ENCODE data around the gene HEATR5B.
A peak's percentile ranks its signal among the peaks of the same experiment; 100 is the strongest.
"Not testable (repeated sequence)": the region's sequence is repeated elsewhere in the genome, so short reads cannot be mapped to it uniquely, and the experiment has no call there.

Gene HEATR5B

DNA sequence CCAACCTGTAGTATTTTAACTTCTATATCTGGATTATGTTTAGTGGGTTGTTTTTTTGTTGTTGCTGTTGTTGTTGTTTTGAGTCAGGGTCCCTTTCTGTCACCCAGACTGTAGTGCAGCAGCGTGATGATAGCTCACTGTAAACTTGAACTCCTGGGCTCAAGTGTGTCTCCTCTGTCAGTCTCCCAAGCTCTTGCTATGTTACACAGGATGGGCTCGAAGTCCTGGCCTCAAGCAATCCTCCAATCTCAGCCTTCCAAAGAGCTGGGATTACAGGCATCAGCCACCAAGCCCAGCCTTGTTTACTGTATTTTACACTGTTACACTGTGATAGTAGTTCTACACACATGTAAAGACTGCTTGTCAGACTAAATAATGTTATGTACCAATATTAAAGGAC is 108.1 kb downstream of the HEATR5B start:
- DNase-seq = no peak

DNA sequence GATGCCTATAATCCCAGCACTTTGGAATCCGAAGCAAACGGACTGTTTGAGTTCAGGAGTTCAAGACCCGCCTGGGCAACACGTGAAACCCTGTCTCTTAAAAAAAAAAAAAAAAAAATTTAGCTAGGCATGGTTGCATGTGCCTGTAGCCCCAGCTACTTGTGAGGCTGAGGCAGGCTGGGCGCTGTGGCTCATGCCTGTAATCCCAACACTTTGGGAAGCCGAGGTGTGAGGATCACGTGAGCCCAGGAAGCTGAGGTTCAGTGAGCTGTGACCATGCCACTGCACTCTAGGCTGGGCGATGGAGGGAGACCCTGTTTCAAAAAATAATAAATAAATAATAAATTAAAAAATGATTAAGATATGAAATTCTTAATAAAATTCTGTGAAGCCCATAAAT is 108.9 kb downstream of the HEATR5B start:
- DNase-seq = no peak

DNA sequence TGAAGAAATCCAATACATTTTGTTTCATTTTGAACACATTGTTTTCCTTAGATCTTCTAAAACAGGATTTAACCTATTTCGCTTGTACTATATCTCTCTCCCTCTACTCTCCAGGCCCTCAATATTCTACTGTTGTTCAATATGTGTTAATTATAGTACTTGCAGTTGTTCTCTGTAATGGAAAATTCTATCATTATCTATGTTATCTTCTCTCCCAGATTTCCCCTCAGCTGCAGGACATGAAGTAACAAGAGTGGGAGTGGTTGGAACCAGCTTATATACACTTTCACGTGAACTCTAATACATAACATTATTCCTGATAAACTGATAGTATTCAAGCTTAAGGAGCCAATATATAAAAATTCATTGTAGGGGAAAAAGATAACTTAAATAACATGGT is 110.9 kb downstream of the HEATR5B start:
- DNase-seq = no peak

DNA sequence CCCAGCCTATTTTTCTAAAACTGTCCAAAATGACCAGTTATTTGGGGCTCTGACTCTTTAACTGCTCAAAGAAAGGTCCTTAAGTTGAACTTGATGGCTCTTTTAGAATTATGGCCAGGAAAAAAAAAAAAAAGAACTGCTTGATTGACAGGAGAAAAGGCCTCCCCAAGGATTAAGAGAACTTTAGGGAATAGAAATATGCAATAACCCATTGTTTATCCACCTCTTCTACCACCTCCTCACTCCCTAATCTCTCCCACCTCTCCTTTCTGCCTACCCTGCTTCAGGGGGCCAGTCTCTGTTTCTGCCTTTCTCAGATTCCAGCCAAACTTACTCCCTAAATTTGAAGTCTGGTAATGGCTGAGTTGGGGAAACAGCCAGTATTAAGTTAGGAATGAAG is 112.2 kb downstream of the HEATR5B start:
- no peak for DNase-seq

DNA sequence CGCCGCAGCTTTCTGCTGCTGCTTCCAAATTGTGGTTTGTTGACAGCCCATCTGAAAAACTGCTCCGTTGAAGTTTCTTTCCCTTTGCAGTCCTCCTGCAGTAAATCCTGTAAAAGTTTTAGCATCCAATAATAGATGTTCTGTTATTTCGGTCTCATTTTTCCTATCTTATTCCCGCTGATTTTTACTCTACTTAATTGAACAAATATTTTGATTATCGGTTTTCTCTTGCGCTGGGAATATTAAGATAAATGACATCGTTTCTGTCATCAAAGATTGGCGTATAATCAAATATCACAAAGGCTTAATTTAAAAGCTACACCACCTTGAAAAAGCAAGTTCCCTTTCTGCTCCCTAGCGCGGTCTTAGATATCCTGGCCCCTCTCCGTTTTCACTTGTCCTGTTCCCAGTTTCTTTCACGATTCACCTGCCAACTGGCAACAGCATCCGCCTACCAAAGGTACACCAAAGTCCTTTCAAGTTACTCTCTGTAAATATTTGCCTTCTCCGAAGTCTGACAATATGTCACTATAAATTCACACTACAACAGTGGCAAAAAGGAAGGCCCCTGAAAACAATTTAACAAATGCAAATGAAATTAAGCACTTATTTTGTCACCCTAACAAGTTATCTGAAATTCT is 116.8 kb downstream of the HEATR5B start:
- no peak for DNase-seq

DNA sequence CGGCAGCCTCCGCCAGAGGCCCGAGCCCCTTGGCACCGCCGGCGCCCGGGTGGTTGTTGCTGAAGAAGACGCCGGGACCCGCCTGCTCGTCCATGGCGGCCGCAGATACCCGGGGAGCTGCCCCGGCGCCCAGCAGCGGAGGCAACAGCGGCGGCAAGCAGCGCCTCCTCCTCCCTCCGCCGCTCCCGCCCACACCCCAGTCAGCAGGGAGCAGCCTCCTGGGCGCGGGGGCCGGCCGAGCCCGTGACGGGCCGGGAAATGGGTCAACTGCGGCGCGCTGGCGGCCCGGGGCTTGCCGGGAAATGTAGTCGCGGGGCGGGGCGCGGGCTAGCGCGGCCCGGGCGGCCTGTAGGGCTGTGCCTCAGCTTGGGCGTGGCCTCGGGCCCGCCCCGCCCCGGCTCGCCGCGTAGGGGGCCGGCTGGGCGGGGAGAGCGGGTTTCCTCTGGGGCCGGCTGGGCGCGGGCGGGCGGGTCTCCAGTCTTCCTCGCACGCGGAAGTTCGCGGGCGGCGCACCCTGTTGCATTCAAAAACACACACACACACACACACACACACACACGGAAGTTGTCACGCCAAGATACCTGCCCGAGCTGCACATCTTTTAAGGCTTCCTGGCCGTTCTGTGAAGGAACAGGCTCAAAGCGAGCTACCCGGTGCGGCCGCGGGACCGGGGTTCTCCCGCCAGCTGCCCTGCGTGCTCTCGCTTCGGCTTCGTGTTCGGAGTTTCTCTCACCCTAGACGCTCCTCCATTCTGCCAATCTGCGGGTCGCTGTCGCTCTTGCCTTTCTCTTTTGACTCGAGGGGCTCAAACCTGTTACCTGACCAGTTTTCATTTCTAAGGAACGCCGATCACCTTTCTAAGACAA is 117.6 kb downstream of the HEATR5B start, which contains the start of gene STRN:
TSS of gene STRN (minus strand) at position 167 of the 866 bp plus-strand sequence. CDS start at position 94, 73 bp downstream.
- DNase-seq = peak; percentile 84

DNA sequence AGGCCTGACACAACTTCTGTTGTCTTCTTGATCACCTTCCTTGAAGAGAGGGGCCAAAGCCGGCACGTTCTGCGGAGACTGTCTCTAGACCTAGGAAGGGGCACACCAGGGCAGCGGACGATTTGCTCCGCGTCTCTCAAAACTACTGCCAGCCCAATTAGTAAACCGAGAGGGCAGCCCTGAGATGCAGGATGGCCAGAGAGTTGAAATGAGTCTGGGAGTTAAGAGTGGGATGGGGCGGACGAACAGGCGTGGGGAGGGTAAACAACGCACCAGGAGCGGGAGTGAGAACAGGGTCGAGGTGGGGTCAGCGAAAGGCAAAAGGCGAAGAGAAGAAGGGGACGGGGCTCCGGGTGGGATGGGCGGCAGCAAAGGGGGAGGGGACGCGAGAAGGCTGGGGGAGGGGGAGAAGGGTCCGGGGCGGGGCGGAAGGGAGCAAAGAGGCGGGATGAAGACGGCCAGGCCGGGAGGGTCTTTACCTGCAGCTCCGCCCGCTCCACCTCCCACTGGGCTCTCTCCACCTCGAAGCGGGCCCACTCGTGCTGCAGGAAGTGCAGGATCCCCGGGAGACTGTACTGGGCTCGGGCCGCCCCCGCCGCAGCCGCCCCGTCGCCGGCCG is 118.3 kb downstream of the HEATR5B start:
- no peak for DNase-seq

DNA sequence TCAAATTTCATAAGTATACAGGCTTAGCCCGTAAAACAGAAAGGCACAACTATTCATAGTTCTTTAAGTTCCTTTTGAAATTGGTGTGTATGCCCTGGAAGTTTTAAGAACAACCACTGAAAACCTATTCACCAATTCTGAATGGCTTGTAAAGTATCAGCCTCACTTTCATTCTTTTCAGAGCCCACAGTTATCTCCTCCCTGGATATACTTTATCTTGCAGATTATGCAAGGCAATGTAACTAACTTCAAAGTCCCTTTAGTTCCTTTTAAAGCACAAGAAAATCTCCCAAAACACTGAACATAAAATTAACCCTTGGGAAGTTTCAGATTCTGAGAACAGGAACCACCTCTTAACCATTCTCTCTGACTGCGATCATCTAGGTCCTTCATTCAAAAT is 119.0 kb downstream of the HEATR5B start:
- DNase-seq = no peak

DNA sequence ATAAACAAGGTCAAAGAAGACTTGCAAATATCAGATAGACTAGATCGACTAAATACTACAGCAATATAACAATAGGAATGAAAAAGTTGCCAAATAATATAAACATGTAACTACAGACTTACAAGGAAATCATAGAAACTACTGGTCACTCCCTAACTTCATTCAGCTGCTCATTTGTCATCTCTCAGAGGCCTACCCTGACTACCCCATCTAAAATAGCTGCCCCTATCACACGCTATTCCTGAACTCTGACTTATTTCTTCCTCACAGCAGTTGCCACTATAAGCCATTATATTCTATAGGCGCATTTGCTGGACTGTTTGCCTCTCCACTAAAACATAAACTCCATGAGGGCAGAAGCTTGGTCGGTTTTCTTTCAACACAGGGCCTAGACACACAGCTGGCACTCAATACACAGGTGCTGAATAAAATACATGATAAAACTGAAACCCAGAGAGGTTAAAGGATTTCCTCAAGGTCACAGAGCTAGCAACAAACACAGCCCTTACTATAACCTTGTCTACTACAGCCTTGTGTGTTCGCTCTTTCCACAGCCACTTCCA is 119.6 kb downstream of the HEATR5B start:
- DNase-seq = no peak

DNA sequence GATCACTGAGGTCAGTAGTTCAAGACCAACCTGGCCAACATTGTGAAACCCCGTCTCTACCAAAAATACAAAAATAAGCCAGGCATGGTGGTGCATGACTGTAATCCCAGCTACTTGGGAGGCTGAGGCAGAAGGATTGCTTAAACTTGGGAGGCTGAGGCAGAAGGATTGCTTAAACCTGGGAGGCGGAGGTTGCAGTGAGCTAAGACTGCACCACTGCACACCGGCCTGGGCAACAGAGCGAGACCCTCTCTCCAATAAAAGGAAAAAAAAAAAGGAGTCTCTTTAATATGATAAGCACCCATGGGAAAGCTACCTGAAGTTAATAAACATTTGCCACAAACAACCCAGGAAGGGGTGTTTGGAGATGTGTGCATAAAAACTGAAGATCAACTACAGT is 120.4 kb downstream of the HEATR5B start:
- DNase-seq = no peak

DNA sequence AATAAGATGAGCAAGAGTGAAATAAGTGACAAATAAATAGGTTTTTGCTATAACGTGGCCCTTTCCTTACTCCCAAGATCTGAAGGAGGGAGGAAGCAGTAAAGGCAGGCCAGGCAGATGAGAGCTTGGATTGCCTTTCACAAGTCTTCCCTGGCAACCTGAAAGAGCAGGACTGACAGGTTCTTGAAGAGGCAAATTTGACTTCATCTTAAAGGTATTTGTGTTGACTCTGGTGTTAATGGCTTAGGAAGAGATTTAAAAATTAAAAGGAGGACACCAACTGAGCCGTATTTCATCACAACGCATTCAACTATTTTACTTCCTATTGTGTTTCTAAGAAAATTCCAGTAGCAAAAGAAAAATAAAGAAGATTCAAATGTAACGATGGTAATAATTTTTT is 121.1 kb downstream of the HEATR5B start:
- no peak for DNase-seq

DNA sequence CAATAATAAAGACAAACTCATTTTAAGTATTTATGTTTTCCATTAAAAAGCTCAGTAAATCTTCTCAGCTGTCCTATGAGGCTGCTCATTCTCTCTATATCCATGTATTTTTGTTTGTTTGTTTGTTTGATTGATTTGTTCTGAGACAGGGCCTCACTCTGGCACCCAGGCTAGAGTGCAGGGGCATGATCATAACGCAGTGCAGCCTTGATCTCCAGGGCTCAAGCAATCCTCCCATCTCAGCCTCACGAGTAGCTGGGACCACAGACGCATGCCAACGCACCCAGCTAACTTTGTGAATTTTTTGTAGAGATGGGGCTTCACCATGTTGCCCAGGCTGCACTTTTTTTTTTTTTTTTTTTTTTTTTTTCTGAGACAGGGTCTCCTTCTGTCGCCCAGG is 123.4 kb downstream of the HEATR5B start:
- DNase-seq = no peak

DNA sequence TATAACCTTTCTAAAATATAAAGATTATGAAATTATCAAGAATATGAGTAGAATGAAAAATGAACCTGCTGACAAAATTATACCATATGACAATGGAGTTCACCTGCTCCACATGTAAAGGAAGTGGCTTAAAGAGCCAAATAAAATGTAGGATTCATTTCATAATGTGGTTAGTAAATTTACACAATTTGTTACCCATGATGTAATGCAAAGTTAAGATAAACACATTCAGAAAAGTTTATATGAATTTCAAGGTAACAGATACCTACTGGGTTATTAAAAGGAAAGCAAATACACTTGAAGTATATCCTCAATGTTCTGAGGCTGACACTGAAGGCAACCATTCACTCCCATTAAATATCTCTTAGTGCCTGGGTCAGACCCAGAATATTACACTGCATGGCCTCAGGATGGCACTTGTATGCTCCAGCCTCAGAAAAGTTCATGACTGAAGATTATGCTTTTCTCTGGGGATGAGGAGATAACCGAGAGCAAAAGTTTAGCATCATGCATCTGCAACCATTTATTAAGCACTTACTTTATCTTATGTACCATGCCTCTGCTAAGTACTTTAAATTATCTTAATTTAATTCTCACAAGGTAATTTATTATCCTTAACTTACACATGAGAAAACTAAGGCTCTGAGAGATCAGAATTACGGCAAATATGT is 124.0 kb downstream of the HEATR5B start:
- no peak for DNase-seq

DNA sequence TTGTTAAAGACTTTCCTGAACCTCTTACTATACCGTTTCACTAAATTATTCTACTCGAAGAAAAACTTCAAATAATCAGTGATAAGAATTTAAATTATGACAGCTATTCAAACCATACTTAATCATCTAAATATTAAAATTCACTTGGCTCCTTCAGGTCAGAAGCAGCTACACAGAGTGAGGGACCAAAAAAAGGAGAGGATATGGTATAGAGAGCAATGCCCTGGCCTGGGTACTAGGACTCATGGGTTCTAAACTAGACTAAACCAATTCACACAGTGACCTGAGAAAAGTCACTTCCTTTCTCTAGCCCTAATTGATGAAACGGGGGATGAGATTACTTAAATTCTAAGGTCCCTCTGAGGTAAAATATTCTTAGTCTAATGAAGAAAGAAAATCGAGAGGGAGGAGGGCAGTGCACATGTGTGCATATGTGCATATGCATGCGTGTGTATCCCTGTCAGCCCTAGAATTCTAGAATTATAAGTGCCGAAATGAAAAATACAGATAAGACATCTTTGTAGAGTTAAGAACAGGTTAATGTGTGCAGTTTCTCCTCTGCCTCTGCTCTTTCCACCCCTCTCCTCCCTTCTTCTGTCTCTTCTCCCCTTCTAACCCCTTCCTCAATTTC is 129.1 kb downstream of the HEATR5B start:
- DNase-seq = no peak

DNA sequence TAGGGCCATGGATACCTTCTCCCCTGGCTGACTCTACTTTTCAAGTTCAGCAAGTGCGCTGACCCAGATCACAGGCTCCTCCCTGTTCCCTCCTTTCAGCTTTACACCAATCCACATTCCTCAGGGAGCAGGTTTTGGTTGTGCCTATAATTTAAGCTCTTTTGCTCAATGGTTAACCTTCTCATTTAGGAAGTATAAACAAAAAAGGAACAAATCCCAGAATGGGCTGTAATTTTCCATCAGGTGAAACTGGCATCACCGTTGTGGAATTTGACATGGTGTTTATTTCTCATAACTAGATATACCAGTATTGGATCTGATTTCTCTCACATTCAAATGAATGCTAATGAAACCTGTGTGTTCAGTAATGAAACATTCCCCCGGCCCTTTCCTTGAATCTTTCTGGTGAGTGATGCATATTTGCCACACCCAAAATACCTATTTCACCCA is 131.4 kb downstream of the HEATR5B start:
- DNase-seq = no peak

DNA sequence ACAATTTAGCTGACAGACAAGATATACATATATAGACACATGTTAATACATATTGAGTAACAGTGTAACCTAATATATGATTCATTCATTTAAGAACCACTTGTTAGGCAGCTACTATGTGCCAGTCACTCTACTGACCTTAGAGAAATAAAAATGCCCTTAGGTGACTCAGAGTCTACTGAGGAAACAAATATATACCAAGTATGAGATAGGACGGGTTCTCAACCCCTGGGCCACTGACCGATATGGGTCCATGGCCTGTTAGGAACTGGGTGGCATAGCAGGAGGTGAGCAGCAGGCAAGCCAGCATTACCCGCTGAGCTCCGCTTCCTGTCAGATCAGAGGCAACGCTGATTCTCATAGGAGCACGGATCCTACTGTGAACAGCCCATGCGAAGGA is 132.6 kb downstream of the HEATR5B start:
- no peak for DNase-seq

DNA sequence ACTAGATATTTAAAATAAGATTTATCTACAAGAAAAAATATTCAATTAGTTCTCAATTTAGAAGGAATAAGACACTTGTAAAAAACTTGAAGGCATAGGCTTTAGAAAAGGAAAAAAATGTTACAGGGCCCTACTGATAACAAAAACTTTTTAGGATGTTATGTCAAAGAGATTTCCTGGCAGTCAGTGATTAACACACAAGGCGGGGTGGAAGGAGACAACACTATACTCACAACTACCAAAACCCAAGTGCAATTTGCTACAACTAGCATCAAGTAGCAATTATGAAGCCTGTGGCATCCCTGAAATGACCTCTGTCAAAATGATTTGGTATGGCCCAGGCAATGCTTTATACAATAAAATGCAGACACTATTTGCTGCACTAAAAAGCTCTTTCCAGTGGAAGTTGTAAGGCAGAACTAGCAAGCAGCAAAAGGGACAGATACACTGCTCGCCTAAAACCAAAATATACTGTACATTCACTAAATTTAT is 133.1 kb downstream of the HEATR5B start:
- DNase-seq = no peak

DNA sequence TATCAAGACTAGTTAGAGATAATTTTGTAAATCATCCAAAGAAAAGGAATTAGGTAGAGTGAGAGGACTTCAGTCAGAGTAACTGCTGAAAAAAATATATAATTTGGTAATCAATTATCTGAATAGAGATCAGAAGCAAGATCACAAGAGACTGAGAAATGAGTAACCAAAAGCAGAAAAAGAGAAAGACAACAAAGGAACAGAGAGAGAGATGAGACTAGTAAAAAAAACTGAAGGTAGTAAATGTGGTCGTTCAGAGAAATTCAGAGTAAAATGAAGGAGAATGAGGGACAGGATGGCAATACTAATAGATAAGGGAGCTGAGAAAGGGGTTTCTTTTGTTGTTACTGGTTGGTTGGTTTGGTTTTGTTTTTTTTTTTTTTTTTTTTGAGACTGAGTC is 134.3 kb downstream of the HEATR5B start:
- no peak for DNase-seq

DNA sequence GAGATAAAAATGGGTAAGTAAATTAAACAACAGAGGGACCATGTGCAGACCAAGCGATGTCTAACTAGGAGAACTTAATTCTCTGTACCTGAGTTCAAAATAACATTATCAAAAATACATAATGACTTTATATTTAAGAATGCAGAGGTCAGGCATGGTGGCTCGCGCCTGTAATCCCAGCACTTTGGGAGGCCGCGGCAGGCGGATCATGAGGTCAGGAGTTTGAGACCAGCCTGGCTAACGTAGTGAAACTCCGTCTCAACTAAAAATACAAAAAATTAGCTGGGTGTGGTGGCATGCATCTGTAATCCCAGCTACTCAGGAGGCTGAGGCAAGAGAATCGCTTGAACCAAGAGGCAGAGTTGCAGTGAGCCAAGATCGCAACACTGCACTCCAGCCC is 138.9 kb downstream of the HEATR5B start:
- not testable (repeated sequence) for DNase-seq

DNA sequence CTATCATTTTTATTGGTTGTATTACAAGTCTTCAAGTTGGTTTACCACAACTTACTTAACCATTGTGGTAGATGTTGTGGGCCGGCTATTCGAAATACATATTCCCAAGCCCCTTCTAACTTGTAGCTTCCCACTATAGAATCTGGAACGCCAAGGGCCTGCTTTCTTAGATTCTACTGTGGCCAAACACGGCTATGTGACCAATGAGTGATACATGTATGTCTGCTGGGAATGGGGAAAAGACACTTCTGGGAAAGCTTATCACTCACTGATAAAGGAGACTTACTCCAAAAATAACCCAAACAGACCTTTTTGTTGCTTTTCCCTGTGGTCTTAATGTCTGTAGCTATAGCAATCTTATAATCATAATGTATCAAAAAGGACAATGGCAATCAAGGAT is 142.3 kb downstream of the HEATR5B start:
- DNase-seq = no peak

DNA sequence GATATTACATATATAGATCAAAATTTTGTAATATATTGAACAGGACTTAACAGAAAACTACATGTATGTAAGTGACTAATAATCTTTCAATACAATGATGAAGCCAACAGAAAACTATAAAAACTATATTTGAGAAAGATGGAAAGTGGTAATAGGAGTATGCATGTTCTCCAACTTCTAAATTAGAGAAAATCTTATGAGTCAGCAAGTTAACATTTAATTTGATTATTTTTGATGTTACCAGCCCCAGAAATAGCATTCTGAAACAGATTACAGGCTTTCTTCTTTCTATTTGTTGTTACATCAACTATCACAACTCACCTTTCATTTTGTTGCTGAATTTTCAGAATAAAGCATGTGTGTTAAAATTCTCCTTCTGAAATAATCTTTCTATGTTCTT is 147.6 kb downstream of the HEATR5B start:
- DNase-seq = not testable (repeated sequence)

DNA sequence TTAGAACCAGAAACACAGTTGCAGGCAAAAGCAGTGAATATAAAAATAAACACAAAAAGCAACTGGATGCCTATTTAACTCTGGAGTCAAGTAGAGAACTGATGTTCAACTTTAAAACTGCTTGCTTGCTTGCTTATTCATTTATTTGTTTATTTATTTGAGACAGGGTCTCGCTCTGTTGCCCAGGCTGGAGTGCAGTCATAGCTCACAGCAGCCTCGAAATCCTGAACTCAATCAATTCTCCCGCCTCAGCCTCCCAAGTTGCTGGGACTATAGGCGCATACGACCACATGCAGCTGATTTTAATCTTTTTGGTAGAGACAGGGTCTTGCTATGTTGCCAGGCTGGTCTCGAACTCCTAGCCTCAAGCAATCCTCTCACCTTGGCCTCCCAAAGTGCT is 152.5 kb downstream of the HEATR5B start:
- DNase-seq = not testable (repeated sequence)

Measured in NCI-H1092 (cell line).